Activated T-cell treated with anti-CD3 and anti-CD28 coated beads, Interleukin-2, amount 50 U/mL, for 72 hours (primary cell): ENCODE results near the gene SPATA33. TPM values are rescaled to one million over a fixed set of nuclear protein-coding genes. Genes with fewer than 3 reads are reported as not detected.
"Not testable (repeated sequence)": the region's sequence is repeated elsewhere in the genome, so short reads cannot be mapped to it uniquely, and the experiment has no call there.

Experiments used
- ATAC-seq, 2 donors: fragments of 150-1000 bp; cut with Tn5 transposase; replicated peaks in 1 of 2; 2 replicates each; pipeline ENCODE4 v1.10.0; 2021; ENCODE audit warnings: moderate library complexity in 2 of 2, mild to moderate bottlenecking in 1 of 2
- DNase-seq, 2 donors: peaks; one replicate each; pipeline ENCODE4 v3.0.0; 2021 to 2022; ENCODE audit warnings: mixed read lengths in 1 of 2
- H3K27ac Mint-ChIP-seq: one replicate; pipeline ENCODE4 v1.8.0; 2022; ENCODE audit warnings: mild to moderate bottlenecking, moderate library complexity, mixed read lengths
- H3K27me3 Mint-ChIP-seq: one replicate; pipeline ENCODE4 v1.8.0; 2022; ENCODE audit warnings: low read depth, mixed read lengths
- H3K36me3 Mint-ChIP-seq, 2 donors: one replicate each; pipeline ENCODE4 v1.8.0; 2022; ENCODE audit warnings: mixed read lengths in 2 of 2, mild to moderate bottlenecking in 1 of 2; ENCODE audit not compliant: insufficient read depth in 2 of 2
- H3K4me1 Mint-ChIP-seq: one replicate; pipeline ENCODE4 v1.8.0; 2022; ENCODE audit warnings: low read depth, mixed read lengths
- H3K4me3 Mint-ChIP-seq, 2 donors: one replicate each; pipeline ENCODE4 v1.8.0; 2022; ENCODE audit warnings: mild to moderate bottlenecking in 2 of 2, mixed read lengths in 2 of 2, moderate library complexity in 2 of 2
- H3K9me3 Mint-ChIP-seq, 2 donors: one replicate each; pipeline ENCODE4 v1.8.0; 2022; ENCODE audit warnings: mixed read lengths in 2 of 2
- total RNA-seq, 2 donors: library from RNA; stranded (reverse); gene quantifications; one replicate each; pipeline ENCODE4 v1.2.3, GENCODE V29; 2022

The SPATA33 gene
- total RNA-seq, 2 donors from 2014 or later, result 10.0 to 12.1 TPM

GRCh38 chr16:89619840-89620239, 37.8 kb upstream of the SPATA33 start:
- peaks cover 2% of the 10 kb centered on the region in 2 donors for H3K9me3 Mint-ChIP-seq
- H3K27ac Mint-ChIP-seq, result no peak overlapping the region
- peaks cover 10% of the 10 kb centered on the region for H3K4me1 Mint-ChIP-seq
- H3K4me3 Mint-ChIP-seq, result no peak overlapping the region
- H3K36me3 Mint-ChIP-seq, result peaks cover 0 to 2% of the 10 kb centered on the region in 2 donors
- ATAC-seq (no peak), DNase-seq (no peak)
- no peaks in the 10 kb centered on the region for H3K27me3 Mint-ChIP-seq

- H3K9me3 Mint-ChIP-seq, result peaks cover 2% of the 10 kb centered on the region in 2 donors
- H3K4me1 Mint-ChIP-seq, result peaks cover 10% of the 10 kb centered on the region
- peaks cover 0 to 2% of the 10 kb centered on the region in 2 donors for H3K36me3 Mint-ChIP-seq
- no peak for ATAC-seq
- H3K27me3 Mint-ChIP-seq, result no peaks in the 10 kb centered on the region
- no peak overlapping the region for H3K27ac Mint-ChIP-seq
- H3K4me3 Mint-ChIP-seq, result no peak overlapping the region
- DNase-seq, result no peak
Measured at GRCh38 chr16:89620406-89620841, 37.2 kb upstream of the SPATA33 start.

- Mint-ChIP-seq H3K4me3 (no peak overlapping the region), H3K27me3 (no peaks in the 10 kb centered on the region), H3K27ac (no peak overlapping the region), H3K36me3 (peaks cover 0 to 2% of the 10 kb centered on the region in 2 donors), H3K9me3 (peaks cover 2% of the 10 kb centered on the region in 2 donors), H3K4me1 (peaks cover 10% of the 10 kb centered on the region)
- no peak for DNase-seq
- no peak for ATAC-seq
Measured at GRCh38 chr16:89621136-89621697, 36.4 kb upstream of the SPATA33 start.

- Mint-ChIP-seq H3K36me3 (no peaks in the 10 kb centered on the region), H3K27me3 (no peaks in the 10 kb centered on the region), H3K27ac (no peak overlapping the region), H3K9me3 (no peaks in the 10 kb centered on the region), H3K4me3 (no peak overlapping the region), H3K4me1 (peaks cover 5% of the 10 kb centered on the region)
- DNase-seq (no peak), ATAC-seq (no peak)
Measured at GRCh38 chr16:89621698-89622409, 35.8 kb upstream of the SPATA33 start.

GRCh38 chr16:89623511-89624261, 34.0 kb upstream of the SPATA33 start:
- no peak overlapping the region for H3K27ac Mint-ChIP-seq
- no peaks in the 10 kb centered on the region for H3K9me3 Mint-ChIP-seq
- DNase-seq (no peak), ATAC-seq (no peak)
- no peaks in the 10 kb centered on the region for H3K36me3 Mint-ChIP-seq
- H3K27me3 Mint-ChIP-seq, result no peaks in the 10 kb centered on the region
- H3K4me3 Mint-ChIP-seq, result no peak overlapping the region
- H3K4me1 Mint-ChIP-seq, result no peaks in the 10 kb centered on the region

GRCh38 chr16:89624777-89625761, 32.6 kb upstream of the SPATA33 start:
- H3K9me3 Mint-ChIP-seq, result no peaks in the 10 kb centered on the region
- ATAC-seq (no peak), DNase-seq (no peak)
- no peaks in the 10 kb centered on the region for H3K36me3 Mint-ChIP-seq
- no peaks in the 10 kb centered on the region for H3K4me1 Mint-ChIP-seq
- no peak overlapping the region for H3K4me3 Mint-ChIP-seq
- no peaks in the 10 kb centered on the region for H3K27me3 Mint-ChIP-seq
- no peak overlapping the region for H3K27ac Mint-ChIP-seq

GRCh38 chr16:89629827-89630610, 27.6 kb upstream of the SPATA33 start:
- Mint-ChIP-seq H3K4me3 (no peak overlapping the region), H3K9me3 (no peaks in the 10 kb centered on the region), H3K27ac (no peak overlapping the region), H3K4me1 (no peaks in the 10 kb centered on the region), H3K27me3 (no peaks in the 10 kb centered on the region), H3K36me3 (no peaks in the 10 kb centered on the region)
- ATAC-seq (peak in 1 of 2 donors; percentile 44), DNase-seq (no peak)

- Mint-ChIP-seq H3K36me3 (no peaks in the 10 kb centered on the region), H3K27ac (no peak overlapping the region), H3K27me3 (no peaks in the 10 kb centered on the region), H3K9me3 (no peaks in the 10 kb centered on the region), H3K4me3 (no peak overlapping the region), H3K4me1 (no peaks in the 10 kb centered on the region)
- DNase-seq, result no peak
- ATAC-seq, result no peak
Measured at GRCh38 chr16:89633064-89633631, 24.5 kb upstream of the SPATA33 start.

GRCh38 chr16:89634463-89635385, 22.9 kb upstream of the SPATA33 start:
- not testable (repeated sequence) for DNase-seq, H3K4me1 Mint-ChIP-seq, ATAC-seq, H3K4me3 Mint-ChIP-seq, H3K36me3 Mint-ChIP-seq, H3K27ac Mint-ChIP-seq, H3K9me3 Mint-ChIP-seq, H3K27me3 Mint-ChIP-seq

- Mint-ChIP-seq H3K4me1 (peaks cover 7% of the 10 kb centered on the region), H3K27ac (no peak overlapping the region), H3K9me3 (no peaks in the 10 kb centered on the region), H3K27me3 (no peaks in the 10 kb centered on the region), H3K4me3 (no peak overlapping the region), H3K36me3 (no peaks in the 10 kb centered on the region)
- DNase-seq, result no peak
- ATAC-seq, result no peak
Measured at GRCh38 chr16:89636663-89637062, 21.0 kb upstream of the SPATA33 start.

- H3K36me3 Mint-ChIP-seq, result no peaks in the 10 kb centered on the region
- H3K4me3 Mint-ChIP-seq, result no peak overlapping the region
- DNase-seq (no peak), ATAC-seq (no peak)
- peaks cover 7% of the 10 kb centered on the region for H3K4me1 Mint-ChIP-seq
- no peaks in the 10 kb centered on the region for H3K27me3 Mint-ChIP-seq
- H3K27ac Mint-ChIP-seq, result no peak overlapping the region
- H3K9me3 Mint-ChIP-seq, result no peaks in the 10 kb centered on the region
Measured at GRCh38 chr16:89637379-89637778, 20.3 kb upstream of the SPATA33 start.
